Measurements from ENCODE around the gene SV2B.
"Not testable (repeated sequence)": the region's sequence is repeated elsewhere in the genome, so short reads cannot be mapped to it uniquely, and the experiment has no call there.

The SV2B gene

GRCh38 chr15:91318931-91319330 lies 218.9 kb downstream of the SV2B start:
- no peak for DNase-seq

GRCh38 chr15:91319371-91320059 lies 219.5 kb downstream of the SV2B start:
- no peak for DNase-seq

- DNase-seq, result no peak
Measured at GRCh38 chr15:91320101-91320500, 220.0 kb downstream of the SV2B start.

- DNase-seq, result no peak
Measured at GRCh38 chr15:91329914-91330313, 229.9 kb downstream of the SV2B start.

- no peak for DNase-seq
Measured at GRCh38 chr15:91331581-91331980, 231.5 kb downstream of the SV2B start.

- no peak for DNase-seq
Measured at GRCh38 chr15:91335702-91336101, 235.6 kb downstream of the SV2B start.

GRCh38 chr15:91336687-91337086 lies 236.6 kb downstream of the SV2B start:
- no peak for DNase-seq

GRCh38 chr15:91338766-91339165 lies 238.7 kb downstream of the SV2B start:
- peak; percentile 37 for DNase-seq

GRCh38 chr15:91342097-91342496 lies 242.0 kb downstream of the SV2B start:
- no peak for DNase-seq

- DNase-seq, result not testable (repeated sequence)
Measured at GRCh38 chr15:91344912-91345311, 244.9 kb downstream of the SV2B start.

- no peak for DNase-seq
Measured at GRCh38 chr15:91345736-91346135, 245.7 kb downstream of the SV2B start.

- no peak for DNase-seq
Measured at GRCh38 chr15:91346259-91346658, 246.2 kb downstream of the SV2B start.

- DNase-seq, result no peak
Measured at GRCh38 chr15:91348752-91349500, 248.9 kb downstream of the SV2B start.
